Smooth muscle cell of the brain vasculature (primary cell): ENCODE measurements around the gene PLCG2.

Experiments used
- DNase-seq: peaks from one replicate; pipeline ENCODE4 v3.0.0-alpha.2; 2012; ENCODE audit warnings: low read depth, low spot score

Gene PLCG2

DNA sequence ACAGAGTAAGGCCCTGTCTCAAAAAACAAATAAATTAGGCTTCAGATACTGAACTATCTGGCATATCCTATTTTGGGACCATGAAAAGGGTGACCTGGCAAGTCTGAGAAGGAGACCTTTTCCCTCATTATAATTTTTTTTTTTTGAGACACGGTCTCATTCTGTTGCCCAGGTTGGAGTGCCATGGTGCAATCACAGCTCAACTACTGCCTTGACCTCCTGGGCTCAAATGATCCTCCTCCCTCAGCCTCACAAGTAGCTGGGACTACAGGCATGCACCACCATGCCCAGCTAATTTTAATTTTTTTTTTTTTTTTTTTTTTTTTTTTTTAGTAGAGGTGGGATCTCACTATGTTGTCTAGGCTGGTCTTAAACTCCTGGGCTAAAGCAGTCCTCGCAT, 37.3 kb downstream of the PLCG2 start:
- no peak for DNase-seq

DNA sequence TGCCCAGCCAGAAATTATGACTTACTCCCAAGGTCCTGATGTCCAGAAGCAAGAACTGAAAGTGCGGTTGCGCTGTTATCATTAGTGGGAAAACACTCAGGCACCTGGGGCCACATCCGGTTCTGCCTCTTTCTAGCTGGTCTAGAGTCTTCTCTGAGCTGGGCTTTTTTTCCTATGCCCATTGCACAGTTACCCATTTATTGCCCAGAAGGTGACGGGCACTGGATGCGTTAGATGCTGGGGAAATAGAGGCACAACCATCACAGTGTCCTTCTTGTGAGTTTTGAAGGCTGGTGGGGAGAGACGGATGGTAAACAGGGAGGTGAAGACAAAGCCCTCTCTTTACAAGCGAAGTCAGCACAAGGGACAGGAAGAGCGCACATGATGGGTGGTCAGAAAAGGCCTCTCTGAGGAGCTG, 37.7 kb downstream of the PLCG2 start:
- DNase-seq, result no peak

- DNase-seq, result no peak
These were observed 38.2 kb downstream of the PLCG2 start for GRCh38 chr16:81817296-81817695.

DNA sequence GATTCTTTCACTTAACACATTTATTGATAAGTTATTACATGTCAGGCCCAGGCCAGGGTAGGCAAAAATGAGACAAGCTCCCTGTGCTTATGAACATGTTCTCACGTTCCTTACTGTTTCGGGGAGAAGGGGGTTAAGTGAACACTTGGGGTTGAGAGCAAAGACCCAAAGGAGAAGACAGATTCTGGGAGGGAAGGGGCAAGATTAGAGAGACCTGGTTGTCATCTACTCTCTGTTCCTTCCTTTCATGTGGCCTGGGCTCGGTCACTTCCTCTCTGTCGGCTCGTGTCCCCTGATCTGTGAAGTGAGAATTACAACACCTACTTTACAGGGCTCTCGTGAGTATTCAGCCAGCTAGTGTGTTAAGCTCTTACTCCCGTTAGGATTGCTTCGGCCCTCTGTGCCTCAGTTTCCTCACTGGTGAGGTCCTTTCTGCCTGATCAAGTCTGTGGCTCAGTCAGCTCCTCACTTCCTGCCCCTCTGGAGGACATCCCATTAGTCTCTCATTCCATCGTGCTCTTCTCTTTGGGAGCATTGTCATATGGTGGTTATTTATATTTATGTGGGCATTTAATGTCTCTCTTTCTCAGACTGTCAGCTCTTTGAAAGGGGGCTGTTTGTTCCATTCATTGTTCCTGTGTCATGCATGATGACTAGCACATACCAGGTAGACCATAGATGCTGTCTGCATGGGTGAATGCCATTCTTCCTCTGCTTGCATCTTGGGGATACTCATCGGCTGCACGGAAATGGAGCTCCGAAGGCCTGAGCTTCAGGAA, 38.9 kb downstream of the PLCG2 start:
- no peak for DNase-seq

GRCh38 chr16:81818568-81818896, 39.4 kb downstream of the PLCG2 start:
- no peak for DNase-seq

- no peak for DNase-seq
These were observed 39.8 kb downstream of the PLCG2 start for GRCh38 chr16:81818905-81819304.

DNA sequence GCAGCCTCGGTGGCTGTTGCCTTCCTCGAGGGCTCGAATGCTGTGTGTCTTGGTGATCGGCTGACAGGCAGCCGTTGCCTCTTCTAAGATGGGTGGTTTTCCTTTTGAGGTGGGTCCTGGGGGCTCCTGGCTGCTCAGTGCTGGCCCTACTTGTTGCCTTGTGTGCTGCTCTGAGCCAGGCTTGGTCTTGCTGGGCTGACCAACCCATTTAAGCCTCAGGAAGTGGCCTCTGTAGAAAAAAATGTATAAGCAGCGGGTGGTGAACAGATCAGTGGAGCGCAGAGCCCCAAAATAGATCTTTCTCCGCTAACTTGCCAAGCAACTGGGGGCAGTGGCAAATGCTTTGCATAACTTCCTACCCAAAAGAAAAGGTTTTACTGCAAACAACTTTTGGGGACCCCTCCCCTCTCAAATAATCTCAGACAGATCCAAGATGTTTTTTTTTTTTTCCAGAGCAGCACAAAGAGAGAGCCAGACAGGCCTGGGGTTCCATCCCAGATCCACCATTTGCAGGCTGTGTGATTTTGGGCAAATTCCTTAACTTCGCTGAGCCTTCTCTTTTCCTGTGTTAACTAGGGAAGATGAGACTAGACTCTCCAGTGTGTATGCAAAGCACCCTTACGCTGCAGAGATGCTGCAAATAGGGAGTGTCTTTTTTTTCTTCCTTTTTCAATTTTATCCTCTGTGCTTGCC, 42.5 kb downstream of the PLCG2 start:
- peak; percentile 6 for DNase-seq

DNA sequence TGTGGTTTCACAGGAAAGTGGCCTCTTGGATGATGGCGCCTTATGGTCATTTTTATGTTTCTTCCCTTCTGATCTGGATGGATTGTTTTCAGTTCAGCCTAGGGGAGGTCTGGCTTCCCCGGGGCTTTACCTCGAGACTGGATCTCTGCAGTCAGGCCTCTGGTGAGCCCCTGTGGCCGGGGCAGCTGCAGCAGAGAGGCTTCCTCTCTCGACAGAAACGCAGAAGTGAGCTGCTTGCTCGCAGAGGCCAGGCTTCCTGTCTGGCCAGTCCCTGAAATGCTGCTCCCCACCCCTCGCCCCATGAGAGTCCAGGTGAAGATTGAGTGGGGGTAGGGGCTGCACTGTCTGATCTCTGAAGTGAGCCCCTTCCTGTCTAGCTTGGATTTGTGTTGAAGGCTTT, 44.0 kb downstream of the PLCG2 start:
- no peak for DNase-seq

- no peak for DNase-seq
These were observed 44.6 kb downstream of the PLCG2 start for GRCh38 chr16:81823734-81824133.

DNA sequence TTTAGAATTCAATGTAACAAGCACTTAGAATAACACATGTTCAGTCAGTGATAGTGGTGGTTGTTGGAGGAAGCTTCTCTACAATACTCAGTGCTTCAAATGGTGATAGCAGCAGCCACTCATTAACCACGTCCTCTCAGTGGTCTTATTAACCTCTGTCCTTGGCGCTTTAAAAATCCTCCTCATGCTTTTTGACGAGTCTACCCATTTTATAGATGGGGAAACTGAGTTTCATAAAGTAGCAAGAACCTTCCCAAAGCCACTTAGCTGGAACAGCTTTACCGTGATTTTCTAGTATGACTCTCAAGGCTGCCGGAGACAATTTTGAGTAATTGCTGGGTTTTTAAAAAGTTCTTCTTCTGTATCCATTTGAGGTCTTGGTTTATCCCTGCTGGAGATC, 47.4 kb downstream of the PLCG2 start:
- DNase-seq, result no peak

- no peak for DNase-seq
These were observed 51.9 kb downstream of the PLCG2 start for GRCh38 chr16:81830845-81831540.

DNA sequence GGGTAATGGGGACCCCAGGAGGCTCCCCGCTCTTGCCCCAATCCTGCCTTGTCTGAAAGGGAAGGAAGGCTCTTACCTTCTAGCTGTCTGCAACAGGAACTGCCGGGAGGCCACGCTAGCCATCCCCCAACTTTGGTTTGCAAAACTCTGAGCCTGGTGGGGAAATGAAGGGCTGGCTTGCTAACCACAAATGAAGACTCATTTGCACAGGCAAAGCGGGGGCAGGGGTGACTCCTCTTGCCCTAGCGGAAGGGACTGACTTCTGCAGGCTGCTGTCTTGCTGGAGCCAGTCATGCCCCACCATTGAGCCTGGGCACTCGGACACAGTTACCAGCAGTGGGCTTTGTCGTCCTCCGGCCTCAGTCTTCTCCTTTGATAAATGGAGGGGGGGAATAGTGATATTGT, 52.6 kb downstream of the PLCG2 start:
- no peak for DNase-seq

DNA sequence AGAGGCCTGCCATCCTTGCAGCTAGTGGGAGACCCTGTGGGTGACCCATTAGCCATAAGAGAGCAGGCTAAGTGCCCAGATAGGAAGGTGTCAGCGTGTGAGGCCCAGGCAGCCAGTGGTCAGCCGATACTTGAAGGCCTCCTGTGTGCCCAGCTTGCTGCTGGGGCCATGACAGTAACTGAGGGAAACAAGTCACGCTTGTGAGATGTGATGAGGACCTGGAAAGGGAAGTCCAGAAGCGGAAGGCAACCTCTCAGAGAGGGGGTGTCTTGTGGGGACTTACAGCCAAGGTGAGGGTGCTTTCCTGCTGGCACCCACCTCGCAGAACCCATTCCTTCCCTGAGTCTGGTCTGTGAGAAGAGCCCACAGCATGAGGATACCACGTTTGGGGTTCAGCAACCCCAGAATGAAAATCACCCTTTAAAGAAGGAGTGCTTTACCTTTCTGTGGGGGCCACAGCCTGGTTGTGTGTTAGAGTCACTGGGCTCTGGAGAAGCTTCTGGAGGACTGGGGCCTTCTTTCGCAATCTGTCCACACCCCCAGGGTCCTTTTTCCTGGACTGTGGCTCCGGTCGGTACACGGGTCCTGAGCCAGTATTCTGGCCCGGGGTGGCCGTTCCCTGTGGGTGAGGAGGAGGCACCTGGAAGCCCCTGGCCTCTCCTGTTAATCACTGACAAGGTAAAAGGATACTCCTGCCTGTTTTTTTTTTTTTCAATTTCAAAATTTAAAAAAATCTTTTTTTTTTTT, 53.9 kb downstream of the PLCG2 start:
- DNase-seq, result no peak

GRCh38 chr16:81833751-81834150, 54.7 kb downstream of the PLCG2 start:
- no peak for DNase-seq

DNA sequence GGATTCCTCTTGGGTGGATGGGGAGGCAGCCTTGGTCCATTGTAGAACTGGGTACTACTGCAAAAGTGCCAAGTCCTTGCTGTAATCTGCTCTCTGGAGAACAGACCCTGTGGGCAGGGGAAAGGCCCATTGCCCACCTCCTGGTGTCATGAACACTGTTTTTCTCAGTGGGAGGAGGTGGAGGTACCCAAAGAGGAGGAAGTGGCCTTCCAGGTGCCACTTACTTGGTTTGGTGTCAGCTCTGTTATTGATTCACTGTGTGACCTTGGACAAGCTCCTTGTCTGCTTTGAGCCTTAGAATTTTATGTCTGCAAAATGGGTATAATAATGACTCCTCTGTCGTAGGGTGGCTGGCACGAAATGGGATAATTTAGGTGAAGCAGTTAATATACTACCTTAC, 55.8 kb downstream of the PLCG2 start:
- no peak for DNase-seq

DNA sequence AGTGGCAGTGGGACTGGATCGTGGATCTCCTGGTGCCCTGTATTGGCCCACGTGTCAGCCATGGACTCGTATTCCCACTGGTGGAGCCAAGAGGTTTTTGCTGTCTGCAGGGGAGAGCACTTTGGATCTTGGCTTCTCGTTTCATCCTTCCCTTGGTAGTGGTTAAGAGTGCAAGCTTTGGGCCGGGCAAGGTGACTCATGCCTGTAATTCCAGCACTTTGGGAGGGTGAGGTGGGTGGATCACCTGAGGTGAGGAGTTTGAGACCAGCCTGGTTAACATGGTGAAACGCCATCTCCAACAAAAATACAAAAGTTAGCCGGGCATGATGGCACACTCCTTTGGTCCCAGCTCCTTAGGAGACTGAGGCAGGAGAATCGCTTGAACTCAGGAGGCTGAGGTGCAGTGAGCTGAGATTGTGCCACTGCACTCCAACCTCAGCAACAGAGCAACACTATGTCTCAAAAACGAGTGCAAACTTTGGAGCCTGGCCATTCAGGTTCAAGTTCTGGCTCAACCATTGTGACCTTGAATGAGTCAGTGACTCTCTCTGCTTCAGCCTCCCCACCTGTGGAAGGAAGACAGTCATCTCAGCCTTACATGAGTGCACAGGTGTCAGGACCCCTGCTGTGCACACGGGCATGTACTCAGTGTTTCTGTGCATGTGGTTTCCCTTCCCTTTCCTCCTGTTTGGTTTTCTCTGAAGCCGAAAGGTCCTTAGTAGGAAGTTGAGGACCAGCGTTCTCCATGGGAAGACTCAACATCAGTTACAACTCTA, 57.4 kb downstream of the PLCG2 start:
- DNase-seq, result no peak

DNA sequence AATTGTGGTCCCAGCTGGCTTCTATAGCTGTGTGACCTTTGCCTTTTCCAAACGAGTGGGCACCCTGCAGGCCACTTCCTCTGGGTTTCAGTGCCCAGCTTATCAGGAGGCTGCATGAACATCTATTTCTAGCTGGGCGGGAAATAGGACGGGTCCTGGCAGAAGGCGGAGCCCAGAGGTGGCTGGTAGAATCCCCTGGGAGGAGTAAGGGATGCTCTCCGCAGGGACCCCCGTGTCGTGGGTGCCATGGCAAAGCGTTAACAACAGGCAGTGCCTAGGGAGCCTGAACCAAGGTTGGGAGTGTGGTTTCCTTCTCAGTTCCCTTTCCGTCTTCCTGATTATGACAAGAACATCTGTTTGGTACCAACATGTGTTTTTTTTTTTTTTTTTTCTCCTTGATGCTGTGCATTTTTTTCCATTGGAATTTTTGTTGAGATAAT, 58.2 kb downstream of the PLCG2 start:
- no peak for DNase-seq

DNA sequence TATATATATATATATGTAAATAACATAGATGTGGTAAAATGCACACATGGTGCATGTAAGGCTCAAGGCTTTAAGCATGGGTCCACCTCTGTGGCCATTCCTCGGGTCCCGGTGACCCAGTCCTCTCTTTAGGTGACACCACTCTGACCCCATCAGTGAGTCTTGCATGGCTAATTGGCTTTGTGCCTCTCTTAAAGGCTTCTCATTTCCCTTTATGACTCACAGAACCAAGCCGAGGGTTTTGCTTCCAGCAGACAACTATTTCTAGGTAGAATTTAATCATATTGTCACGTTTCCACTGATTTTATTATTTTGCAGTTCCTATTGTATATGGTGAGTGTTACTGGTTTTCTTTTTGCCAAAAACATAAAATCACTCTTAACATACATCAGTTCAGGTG, 59.7 kb downstream of the PLCG2 start:
- no peak for DNase-seq

GRCh38 chr16:81841722-81842121, 62.6 kb downstream of the PLCG2 start:
- no peak for DNase-seq

GRCh38 chr16:81842564-81843242, 63.6 kb downstream of the PLCG2 start:
- DNase-seq, result no peak

DNA sequence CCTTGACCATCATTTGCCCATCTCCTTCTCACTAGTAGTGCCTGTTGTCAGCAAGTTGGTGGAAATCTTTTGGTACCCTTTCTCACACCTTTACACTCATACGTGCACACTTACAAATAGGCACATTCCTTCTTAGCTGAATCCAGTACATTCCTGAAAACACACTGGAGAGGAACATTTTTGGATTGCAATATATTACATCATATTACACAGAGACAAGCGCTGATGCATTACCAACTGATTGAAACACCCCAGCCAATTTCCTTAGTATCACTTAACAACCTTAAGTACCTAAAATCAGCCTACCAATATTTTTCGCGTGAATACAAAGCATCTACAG, 64.1 kb downstream of the PLCG2 start:
- DNase-seq, result no peak
